Measurements from ENCODE around the gene ETV7.

ETV7 gene

DNA sequence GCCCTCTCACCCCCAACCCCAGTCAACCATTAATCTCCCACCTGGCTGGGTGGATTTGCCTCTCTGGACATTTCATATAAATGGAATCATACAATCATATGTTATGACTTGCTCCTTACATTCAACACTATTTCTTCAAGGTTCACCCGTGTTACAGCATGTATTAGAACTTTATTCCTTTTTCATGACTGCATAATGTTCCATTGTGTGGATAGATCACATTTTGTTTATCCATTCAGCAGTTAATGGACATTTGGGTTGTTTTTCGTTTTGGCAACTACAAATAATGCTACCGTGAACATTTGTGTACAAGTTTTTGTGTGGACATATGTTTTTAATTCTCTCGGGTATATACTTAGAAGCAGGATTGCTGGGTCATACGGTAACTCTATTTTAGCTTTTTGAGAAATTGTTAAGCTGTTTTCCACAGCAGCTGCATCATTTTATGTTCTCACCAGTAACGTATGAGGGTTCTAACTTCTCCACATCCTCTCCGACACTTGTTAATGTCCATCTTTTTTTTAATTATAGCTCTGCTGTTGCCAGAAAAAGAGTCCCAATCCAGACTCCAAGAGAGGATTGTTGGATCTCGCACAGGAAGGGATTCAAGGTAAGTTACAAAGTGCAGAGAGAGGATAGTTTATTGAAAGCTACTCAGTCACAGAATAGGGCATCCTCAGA lies 34.9 kb downstream of the ETV7 start:
- Histone ChIP-seq H3F3A (ENCODE audit: insufficient read depth) (no peaks in the 10 kb centered on the region), H3K9me3 (ENCODE audit: insufficient read depth, low read length) (no peaks in the 10 kb centered on the region), H3K9me2 (replicated peaks; ENCODE audit: insufficient read depth, low read length) (no peaks in the 10 kb centered on the region), H3K4me3 (ENCODE audit: insufficient read depth, low read length, poor library complexity, severe bottlenecking) (no peak overlapping the region), H3K27ac (ENCODE audit: low read depth, low read length) (no peak overlapping the region), H3K79me2 (ENCODE audit: insufficient read depth, low read length) (no peaks in the 10 kb centered on the region), H3K4me2 (ENCODE audit: low read depth, low read length, poor library complexity, severe bottlenecking) (no peak overlapping the region), H3K36me3 (ENCODE audit: low read length) (no peaks in the 10 kb centered on the region), H4K20me1 (ENCODE audit: low read depth, low read length) (no peaks in the 10 kb centered on the region), H3K9ac (ENCODE audit: low read length) (no peak overlapping the region), H3K27me3 (ENCODE audit: low read length) (no peaks in the 10 kb centered on the region), H2AFZ (ENCODE audit: low read depth, low read length, severe bottlenecking) (no peak overlapping the region)
- TF ChIP-seq EZH2phosphoT487 (conservative IDR thresholded peaks at IDR 0.05; ENCODE audit: low read length) (no peak), CTCF (IDR thresholded peaks at IDR 0.05; ENCODE audit: insufficient read depth, low read length, poor library complexity, severe bottlenecking) (no peak)

GRCh38 chr6:36350681-36351571 lies 36.5 kb downstream of the ETV7 start:
- TF ChIP-seq EZH2phosphoT487 (conservative IDR thresholded peaks at IDR 0.05; ENCODE audit: low read length) (no peak), CTCF (IDR thresholded peaks at IDR 0.05; ENCODE audit: insufficient read depth, low read length, poor library complexity, severe bottlenecking) (no peak)
- Histone ChIP-seq H3K27me3 (ENCODE audit: low read length) (no peaks in the 10 kb centered on the region), H3K79me2 (ENCODE audit: insufficient read depth, low read length) (no peaks in the 10 kb centered on the region), H3K4me3 (ENCODE audit: insufficient read depth, low read length, poor library complexity, severe bottlenecking) (no peak overlapping the region), H3K4me2 (ENCODE audit: low read depth, low read length, poor library complexity, severe bottlenecking) (no peak overlapping the region), H3F3A (ENCODE audit: insufficient read depth) (no peaks in the 10 kb centered on the region), H4K20me1 (ENCODE audit: low read depth, low read length) (no peaks in the 10 kb centered on the region), H3K36me3 (ENCODE audit: low read length) (no peaks in the 10 kb centered on the region), H3K27ac (ENCODE audit: low read depth, low read length) (no peak overlapping the region), H3K9ac (ENCODE audit: low read length) (no peak overlapping the region), H3K9me2 (replicated peaks; ENCODE audit: insufficient read depth, low read length) (no peaks in the 10 kb centered on the region), H3K9me3 (ENCODE audit: insufficient read depth, low read length) (no peaks in the 10 kb centered on the region), H2AFZ (ENCODE audit: low read depth, low read length, severe bottlenecking) (no peak overlapping the region)

DNA sequence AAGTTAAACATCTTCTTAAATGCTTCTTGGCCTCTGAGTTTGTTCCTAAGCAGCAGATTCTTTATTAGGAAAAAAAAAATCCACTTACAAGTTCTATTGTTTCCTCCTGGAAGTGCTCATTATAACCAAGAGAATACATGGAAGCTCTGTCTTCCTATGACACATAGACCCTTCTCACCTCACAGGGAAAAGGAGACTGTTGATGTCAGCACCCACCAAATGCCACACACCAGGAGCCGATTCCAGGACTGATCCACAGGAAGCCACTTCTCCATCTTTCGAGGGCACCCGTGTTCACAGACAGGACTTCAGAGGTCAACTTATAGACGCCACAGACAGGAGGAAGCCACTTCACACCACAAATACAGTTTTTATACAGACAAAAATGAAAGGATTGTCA lies 37.4 kb downstream of the ETV7 start:
- no peaks in the 10 kb centered on the region for H3K9me3 ChIP-seq (ENCODE audit: insufficient read depth, low read length)
- no peaks in the 10 kb centered on the region for H3F3A ChIP-seq (ENCODE audit: insufficient read depth)
- no peaks in the 10 kb centered on the region for H3K79me2 ChIP-seq (ENCODE audit: insufficient read depth, low read length)
- no peaks in the 10 kb centered on the region for H4K20me1 ChIP-seq (ENCODE audit: low read depth, low read length)
- no peak overlapping the region for H2AFZ ChIP-seq (ENCODE audit: low read depth, low read length, severe bottlenecking)
- H3K4me2 ChIP-seq (ENCODE audit: low read depth, low read length, poor library complexity, severe bottlenecking) = no peak overlapping the region
- H3K4me3 ChIP-seq (ENCODE audit: insufficient read depth, low read length, poor library complexity, severe bottlenecking) = no peak overlapping the region
- H3K27me3 ChIP-seq (ENCODE audit: low read length) = no peaks in the 10 kb centered on the region
- H3K9ac ChIP-seq (ENCODE audit: low read length) = no peak overlapping the region
- TF ChIP-seq EZH2phosphoT487 (conservative IDR thresholded peaks at IDR 0.05; ENCODE audit: low read length) (no peak), CTCF (IDR thresholded peaks at IDR 0.05; ENCODE audit: insufficient read depth, low read length, poor library complexity, severe bottlenecking) (no peak)
- H3K36me3 ChIP-seq (ENCODE audit: low read length) = no peaks in the 10 kb centered on the region
- H3K27ac ChIP-seq (ENCODE audit: low read depth, low read length) = no peak overlapping the region
- no peaks in the 10 kb centered on the region for H3K9me2 ChIP-seq (replicated peaks; ENCODE audit: insufficient read depth, low read length)

Measured in SU-DHL-6 (cell line).